Measurements from ENCODE around the gene EPC2.

EPC2 gene

DNA sequence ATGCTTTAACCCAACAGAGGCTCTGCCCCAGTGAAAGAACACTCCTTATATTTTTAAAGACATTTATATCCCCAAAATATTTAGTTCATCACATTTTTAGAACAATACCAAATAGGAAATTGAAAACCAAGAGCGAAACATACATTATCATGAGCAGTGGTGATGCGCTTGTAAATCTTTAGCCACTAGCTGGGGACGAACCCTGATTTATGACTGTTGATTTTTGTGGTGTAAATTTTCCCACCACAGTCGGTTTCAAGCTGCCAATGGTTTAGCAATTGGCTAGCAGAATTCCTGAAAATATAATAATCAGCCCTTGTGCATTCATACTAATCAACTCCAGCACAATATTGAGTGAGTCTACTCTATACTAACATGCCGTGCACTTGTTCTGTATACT is 27.3 kb upstream of the EPC2 start:
- H4K20me1 ChIP-seq (ENCODE audit: insufficient read depth, low read length) = no peaks in the 10 kb centered on the region
- DNase-seq = no peak
- H3K36me3 ChIP-seq (replicated peaks; ENCODE audit: insufficient read depth, low read length) = no peaks in the 10 kb centered on the region
- no peak overlapping the region for H3K4me3 ChIP-seq (ENCODE audit: low read length)
- no peak for TF ChIP-seq CTCF (IDR thresholded peaks at IDR 0.05; ENCODE audit: low read length)
- TF ChIP-seq EZH2 (optimal IDR thresholded peaks at IDR 0.05; ENCODE audit: low read depth, low read length) = no peak
- TF ChIP-seq EZH2phosphoT487 (IDR thresholded peaks at IDR 0.05; ENCODE audit: low read length) = no peak
- peaks cover 19% of the 10 kb centered on the region for H3K4me1 ChIP-seq (ENCODE audit: low read length)
- H3K9ac ChIP-seq (ENCODE audit: low read length) = no peak overlapping the region
- no peak overlapping the region for H2AFZ ChIP-seq (ENCODE audit: low read length)
- no peak overlapping the region for H3K4me2 ChIP-seq (ENCODE audit: low read depth, low read length)
- no peaks in the 10 kb centered on the region for H3K27me3 ChIP-seq (replicated peaks; ENCODE audit: insufficient read depth, low read length)
- H3K79me2 ChIP-seq (ENCODE audit: low read length) = no peaks in the 10 kb centered on the region
- H3F3A ChIP-seq (ENCODE audit: insufficient read depth, low read length) = no peaks in the 10 kb centered on the region
- no peaks in the 10 kb centered on the region for H3K9me3 ChIP-seq (replicated peaks; ENCODE audit: insufficient read depth, low read length)
- no peaks in the 10 kb centered on the region for H3K9me2 ChIP-seq (replicated peaks; ENCODE audit: insufficient read depth, low read length)
- H3K27ac ChIP-seq (ENCODE audit: low read length) = no peak overlapping the region

DNA sequence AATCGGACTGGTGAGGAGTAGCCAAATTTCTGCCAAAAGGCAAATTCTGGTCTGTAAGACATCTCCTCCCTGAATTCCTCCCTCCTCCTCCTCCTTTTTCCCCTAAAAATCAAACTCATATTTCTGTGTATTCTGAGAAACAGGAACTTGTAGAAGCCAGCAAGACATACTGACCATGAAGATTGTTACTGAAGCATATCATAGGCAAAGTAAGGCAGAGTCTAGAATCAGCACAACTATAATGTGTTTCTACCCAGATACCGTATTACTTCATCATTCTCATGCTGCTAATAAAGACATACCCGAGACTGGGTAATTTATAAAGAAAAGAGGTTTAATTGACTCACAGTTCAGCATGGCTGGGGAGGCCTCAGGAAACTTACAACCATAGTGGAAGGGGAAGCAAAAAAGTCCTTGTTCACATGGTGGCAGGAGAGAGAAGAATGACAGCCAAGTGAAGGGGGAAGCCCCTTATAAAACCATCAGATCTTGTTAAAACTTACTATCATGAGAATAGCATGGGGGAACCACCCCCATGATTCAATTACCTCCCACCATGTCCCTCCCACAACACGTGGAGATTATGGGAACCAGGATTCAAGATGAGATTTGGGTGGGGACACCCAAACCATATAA is 24.9 kb upstream of the EPC2 start:
- H3K9me3 ChIP-seq (replicated peaks; ENCODE audit: insufficient read depth, low read length) = no peaks in the 10 kb centered on the region
- no peak overlapping the region for H3K27ac ChIP-seq (ENCODE audit: low read length)
- H3K79me2 ChIP-seq (ENCODE audit: low read length) = no peaks in the 10 kb centered on the region
- DNase-seq = no peak
- H3K4me2 ChIP-seq (ENCODE audit: low read depth, low read length) = no peak overlapping the region
- H4K20me1 ChIP-seq (ENCODE audit: insufficient read depth, low read length) = no peaks in the 10 kb centered on the region
- no peak overlapping the region for H3K4me3 ChIP-seq (ENCODE audit: low read length)
- H3K4me1 ChIP-seq (ENCODE audit: low read length) = peaks cover 9% of the 10 kb centered on the region
- TF ChIP-seq EZH2phosphoT487 (IDR thresholded peaks at IDR 0.05; ENCODE audit: low read length) = no peak
- no peak for TF ChIP-seq EZH2 (optimal IDR thresholded peaks at IDR 0.05; ENCODE audit: low read depth, low read length)
- no peak for TF ChIP-seq CTCF (IDR thresholded peaks at IDR 0.05; ENCODE audit: low read length)
- no peaks in the 10 kb centered on the region for H3F3A ChIP-seq (ENCODE audit: insufficient read depth, low read length)
- H3K9me2 ChIP-seq (replicated peaks; ENCODE audit: insufficient read depth, low read length) = no peaks in the 10 kb centered on the region
- no peak overlapping the region for H2AFZ ChIP-seq (ENCODE audit: low read length)
- H3K27me3 ChIP-seq (replicated peaks; ENCODE audit: insufficient read depth, low read length) = no peaks in the 10 kb centered on the region
- H3K9ac ChIP-seq (ENCODE audit: low read length) = no peak overlapping the region
- H3K36me3 ChIP-seq (replicated peaks; ENCODE audit: insufficient read depth, low read length) = no peaks in the 10 kb centered on the region

- Histone ChIP-seq H3K27ac (ENCODE audit: low read length) (no peak overlapping the region), H3K27me3 (replicated peaks; ENCODE audit: insufficient read depth, low read length) (no peaks in the 10 kb centered on the region), H3K36me3 (replicated peaks; ENCODE audit: insufficient read depth, low read length) (no peaks in the 10 kb centered on the region), H3K9me3 (replicated peaks; ENCODE audit: insufficient read depth, low read length) (no peaks in the 10 kb centered on the region), H3K9me2 (replicated peaks; ENCODE audit: insufficient read depth, low read length) (no peaks in the 10 kb centered on the region), H4K20me1 (ENCODE audit: insufficient read depth, low read length) (no peaks in the 10 kb centered on the region), H3K4me1 (ENCODE audit: low read length) (no peaks in the 10 kb centered on the region), H3K79me2 (ENCODE audit: low read length) (no peaks in the 10 kb centered on the region), H3F3A (ENCODE audit: insufficient read depth, low read length) (no peaks in the 10 kb centered on the region), H3K9ac (ENCODE audit: low read length) (no peak overlapping the region), H3K4me3 (ENCODE audit: low read length) (no peak overlapping the region), H2AFZ (ENCODE audit: low read length) (no peak overlapping the region), H3K4me2 (ENCODE audit: low read depth, low read length) (no peak overlapping the region)
- no peak for TF ChIP-seq EZH2phosphoT487 (IDR thresholded peaks at IDR 0.05; ENCODE audit: low read length)
- no peak for TF ChIP-seq EZH2 (optimal IDR thresholded peaks at IDR 0.05; ENCODE audit: low read depth, low read length)
- TF ChIP-seq CTCF (IDR thresholded peaks at IDR 0.05; ENCODE audit: low read length) = no peak
- DNase-seq = no peak
Observed at GRCh38 chr2:148622366-148622765, 22.2 kb upstream of the EPC2 start.

Data from MM.1S (cell line).